Measurements from ENCODE around the gene ANKS1A. TPM values are rescaled to one million over a fixed set of nuclear protein-coding genes. Genes with fewer than 3 reads are reported as not detected.

The ANKS1A gene
- total RNA-seq, 1 experiment from 2014 or later: 24.0 TPM

GRCh38 chr6:35068206-35068605 is 179.2 kb downstream of the ANKS1A start:
- peaks cover 6% of the 10 kb centered on the region for H3K4me1 Mint-ChIP-seq (ENCODE audit: low read depth, unreplicated experiment)
- Histone ChIP-seq H3K4me1 (no peaks in the 10 kb centered on the region), H3K36me3 (ENCODE audit: control insufficient read depth, insufficient read depth, low read length) (no peaks in the 10 kb centered on the region; the same call in 1 of the 2 replicates), H3K9me3 (no peaks in the 10 kb centered on the region), H3K27me3 (replicated peaks; ENCODE audit: control insufficient read depth, insufficient read depth, low read length) (no peaks in the 10 kb centered on the region), H3K4me3 (ENCODE audit: low read depth, low read length) (no peak overlapping the region)
- CTCF ChIA-PET: no interaction called here
- intact Hi-C loops (cut with micrococcal nuclease; ENCODE audit: unreplicated experiment): no loop called here
- no peak overlapping the region for H3K4me3 Mint-ChIP-seq (ENCODE audit: unreplicated experiment)
- no peaks in the 10 kb centered on the region for H3K27me3 Mint-ChIP-seq (ENCODE audit: insufficient read depth, unreplicated experiment)
- no peaks in the 10 kb centered on the region for H3K9me3 Mint-ChIP-seq (ENCODE audit: unreplicated experiment)
- no peak for TF ChIP-seq CTCF (IDR thresholded peaks at IDR 0.05; ENCODE audit: insufficient read depth in 1 of 2, low read depth in 1 of 2, low read length in 1 of 2, severe bottlenecking in 1 of 2, unreplicated experiment in 1 of 2)
- H3K27ac Mint-ChIP-seq (ENCODE audit: unreplicated experiment): no peak overlapping the region
- POLR2A ChIA-PET: no interaction called here
- H3K36me3 Mint-ChIP-seq (ENCODE audit: insufficient read depth, unreplicated experiment): peaks cover 43% of the 10 kb centered on the region
- BruUV-seq (replicated peaks): no TSS peak
- no peak for DNase-seq

- Histone ChIP-seq H3K27me3 (replicated peaks; ENCODE audit: control insufficient read depth, insufficient read depth, low read length) (no peaks in the 10 kb centered on the region), H3K4me3 (ENCODE audit: low read depth, low read length) (no peak overlapping the region), H3K4me1 (no peaks in the 10 kb centered on the region), H3K36me3 (ENCODE audit: control insufficient read depth, insufficient read depth, low read length) (no peaks in the 10 kb centered on the region; the same call in 1 of the 2 replicates), H3K9me3 (no peaks in the 10 kb centered on the region)
- intact Hi-C loops (cut with micrococcal nuclease; ENCODE audit: unreplicated experiment): no loop called here
- Mint-ChIP-seq H3K27me3 (ENCODE audit: insufficient read depth, unreplicated experiment) (no peaks in the 10 kb centered on the region), H3K27ac (ENCODE audit: unreplicated experiment) (no peak overlapping the region), H3K4me3 (ENCODE audit: unreplicated experiment) (no peak overlapping the region), H3K36me3 (ENCODE audit: insufficient read depth, unreplicated experiment) (peaks cover 39% of the 10 kb centered on the region), H3K4me1 (ENCODE audit: low read depth, unreplicated experiment) (peaks cover 6% of the 10 kb centered on the region), H3K9me3 (ENCODE audit: unreplicated experiment) (no peaks in the 10 kb centered on the region)
- no TSS peak for BruUV-seq (replicated peaks)
- ChIA-PET CTCF (no interaction called here), POLR2A (no interaction called here)
- TF ChIP-seq CTCF (IDR thresholded peaks at IDR 0.05; ENCODE audit: insufficient read depth in 1 of 2, low read depth in 1 of 2, low read length in 1 of 2, severe bottlenecking in 1 of 2, unreplicated experiment in 1 of 2): no peak
- DNase-seq: no peak
Measured at GRCh38 chr6:35068644-35069043, 179.6 kb downstream of the ANKS1A start.

GRCh38 chr6:35069262-35069661 is 180.2 kb downstream of the ANKS1A start:
- H3K36me3 Mint-ChIP-seq (ENCODE audit: insufficient read depth, unreplicated experiment): peaks cover 34% of the 10 kb centered on the region
- Histone ChIP-seq H3K9me3 (no peaks in the 10 kb centered on the region), H3K36me3 (ENCODE audit: control insufficient read depth, insufficient read depth, low read length) (no peaks in the 10 kb centered on the region; the same call in 1 of the 2 replicates), H3K4me3 (ENCODE audit: low read depth, low read length) (no peak overlapping the region), H3K27me3 (replicated peaks; ENCODE audit: control insufficient read depth, insufficient read depth, low read length) (no peaks in the 10 kb centered on the region), H3K4me1 (no peaks in the 10 kb centered on the region)
- no peak for DNase-seq
- peaks cover 6% of the 10 kb centered on the region for H3K4me1 Mint-ChIP-seq (ENCODE audit: low read depth, unreplicated experiment)
- no peaks in the 10 kb centered on the region for H3K9me3 Mint-ChIP-seq (ENCODE audit: unreplicated experiment)
- no peak overlapping the region for H3K4me3 Mint-ChIP-seq (ENCODE audit: unreplicated experiment)
- BruUV-seq (replicated peaks): no TSS peak
- ChIA-PET POLR2A (no interaction called here), CTCF (interaction anchor here (0.7 kb wide), 1 partner anchor 14 kb away, joined by 3 read pairs; no protein-coding TSS in a partner anchor)
- no peak for TF ChIP-seq CTCF (IDR thresholded peaks at IDR 0.05; ENCODE audit: insufficient read depth in 1 of 2, low read depth in 1 of 2, low read length in 1 of 2, severe bottlenecking in 1 of 2, unreplicated experiment in 1 of 2)
- no peak overlapping the region for H3K27ac Mint-ChIP-seq (ENCODE audit: unreplicated experiment)
- no peaks in the 10 kb centered on the region for H3K27me3 Mint-ChIP-seq (ENCODE audit: insufficient read depth, unreplicated experiment)
- intact Hi-C loops (cut with micrococcal nuclease; ENCODE audit: unreplicated experiment): no loop called here
